IMR-90 (cell line): ENCODE measurements around the gene RAB26. TPM values are rescaled to one million over a fixed set of nuclear protein-coding genes. Genes with fewer than 3 reads are reported as not detected.

Source experiments
- POLR2A ChIP-seq: IDR thresholded peaks from 2 replicates; pipeline ENCODE4 v1.6.1; 2012; ENCODE audit warnings: mild to moderate bottlenecking, low read depth, low read length
- RFX5 ChIP-seq: IDR thresholded peaks from 2 replicates; pipeline ENCODE4 v1.8.0; 2012; ENCODE audit warnings: low read depth, mild to moderate bottlenecking, low read length, moderate library complexity
- SMC3 ChIP-seq: fragments of 150-350 bp; IDR thresholded peaks from 2 replicates; pipeline ENCODE4 v1.6.1; 2016; ENCODE audit warnings: low read depth, mild to moderate bottlenecking, antibody characterized with exemption, low read length, moderate library complexity
- polyA plus RNA-seq, 3 experiments: library from polyadenylated mRNA; depleted of rRNA; stranded (reverse); fragments of >200 nt; gene quantifications; 2 replicates each; pipeline ENCODE4 v1.2.3, GENCODE V29; 2012; ENCODE audit warnings: low replicate concordance in 1 of 3
- total RNA-seq: library from RNA; depleted of rRNA; stranded (reverse); fragments of >200 nt; gene quantifications from 2 replicates; pipeline ENCODE4 v1.2.3, GENCODE V29; 2012

RAB26 gene
- total and polyA plus RNA-seq, 2 of the 4 experiments (the other 2 are of a cell fraction), result 1.1 to 4.5 TPM

DNA sequence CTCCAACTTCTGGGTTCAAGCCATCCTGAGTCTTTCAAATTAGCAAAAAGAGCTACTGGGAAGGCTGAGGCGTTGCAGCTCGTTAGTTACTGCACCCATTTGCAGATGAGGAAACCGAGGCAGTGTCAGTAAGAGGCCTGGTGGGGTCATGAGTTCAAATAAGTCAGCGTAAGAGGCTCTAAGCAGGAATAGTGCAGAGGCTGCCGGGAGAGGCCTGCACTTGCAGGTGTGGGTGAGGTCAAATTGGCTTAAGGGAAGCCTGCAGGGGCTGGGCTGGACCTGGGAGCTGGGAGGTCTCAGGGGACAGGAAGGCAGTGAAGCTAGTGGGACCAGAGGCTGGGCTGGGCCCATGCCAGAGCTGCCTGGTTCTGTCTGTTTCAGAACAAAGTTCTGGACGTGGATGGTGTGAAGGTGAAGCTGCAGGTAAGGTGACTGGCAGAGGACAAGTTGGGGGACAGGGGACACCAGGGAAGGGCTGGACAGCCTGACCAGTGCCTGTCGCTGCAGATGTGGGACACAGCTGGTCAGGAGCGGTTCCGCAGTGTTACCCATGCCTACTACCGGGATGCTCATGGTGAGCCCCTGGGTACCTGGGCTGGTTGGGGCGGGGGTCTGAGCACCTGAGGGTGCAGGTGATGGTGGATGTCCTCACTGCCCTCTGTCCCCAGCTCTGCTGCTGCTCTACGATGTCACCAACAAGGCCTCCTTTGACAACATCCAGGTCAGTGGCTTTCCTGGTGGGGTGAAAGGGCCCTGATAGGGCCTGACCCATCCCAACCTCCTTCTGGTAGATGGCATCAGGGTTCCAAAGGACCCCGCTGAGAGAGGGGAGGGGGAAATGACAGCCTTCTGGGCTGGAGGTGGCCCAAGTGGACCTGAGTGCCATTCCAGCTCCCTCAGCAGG lies 3.0 kb downstream of the RAB26 start (continued):
- TF ChIP-seq SMC3 (no peak), RFX5 (no peak), POLR2A (no peak; the same call in 1 of the 2 replicates)
